Diencephalon (tissue), 1 donor: ENCODE results near the gene ISLR2. TPM values are rescaled to one million over a fixed set of nuclear protein-coding genes. Genes with fewer than 3 reads are reported as not detected.

ENCODE experiments used
- small RNA-seq: library from RNA; depleted of rRNA; stranded (forward); fragments of <200 nt; gene quantifications from one replicate; pipeline ENCODE3, GENCODE V24; 2014
- total RNA-seq: library from RNA; depleted of rRNA; stranded (reverse); fragments of >200 nt; gene quantifications from one replicate; pipeline ENCODE4 v1.2.3, GENCODE V29; 2014

ISLR2 gene, protein sequence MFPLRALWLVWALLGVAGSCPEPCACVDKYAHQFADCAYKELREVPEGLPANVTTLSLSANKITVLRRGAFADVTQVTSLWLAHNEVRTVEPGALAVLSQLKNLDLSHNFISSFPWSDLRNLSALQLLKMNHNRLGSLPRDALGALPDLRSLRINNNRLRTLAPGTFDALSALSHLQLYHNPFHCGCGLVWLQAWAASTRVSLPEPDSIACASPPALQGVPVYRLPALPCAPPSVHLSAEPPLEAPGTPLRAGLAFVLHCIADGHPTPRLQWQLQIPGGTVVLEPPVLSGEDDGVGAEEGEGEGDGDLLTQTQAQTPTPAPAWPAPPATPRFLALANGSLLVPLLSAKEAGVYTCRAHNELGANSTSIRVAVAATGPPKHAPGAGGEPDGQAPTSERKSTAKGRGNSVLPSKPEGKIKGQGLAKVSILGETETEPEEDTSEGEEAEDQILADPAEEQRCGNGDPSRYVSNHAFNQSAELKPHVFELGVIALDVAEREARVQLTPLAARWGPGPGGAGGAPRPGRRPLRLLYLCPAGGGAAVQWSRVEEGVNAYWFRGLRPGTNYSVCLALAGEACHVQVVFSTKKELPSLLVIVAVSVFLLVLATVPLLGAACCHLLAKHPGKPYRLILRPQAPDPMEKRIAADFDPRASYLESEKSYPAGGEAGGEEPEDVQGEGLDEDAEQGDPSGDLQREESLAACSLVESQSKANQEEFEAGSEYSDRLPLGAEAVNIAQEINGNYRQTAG
- total RNA-seq: 60.2 TPM

DNA sequence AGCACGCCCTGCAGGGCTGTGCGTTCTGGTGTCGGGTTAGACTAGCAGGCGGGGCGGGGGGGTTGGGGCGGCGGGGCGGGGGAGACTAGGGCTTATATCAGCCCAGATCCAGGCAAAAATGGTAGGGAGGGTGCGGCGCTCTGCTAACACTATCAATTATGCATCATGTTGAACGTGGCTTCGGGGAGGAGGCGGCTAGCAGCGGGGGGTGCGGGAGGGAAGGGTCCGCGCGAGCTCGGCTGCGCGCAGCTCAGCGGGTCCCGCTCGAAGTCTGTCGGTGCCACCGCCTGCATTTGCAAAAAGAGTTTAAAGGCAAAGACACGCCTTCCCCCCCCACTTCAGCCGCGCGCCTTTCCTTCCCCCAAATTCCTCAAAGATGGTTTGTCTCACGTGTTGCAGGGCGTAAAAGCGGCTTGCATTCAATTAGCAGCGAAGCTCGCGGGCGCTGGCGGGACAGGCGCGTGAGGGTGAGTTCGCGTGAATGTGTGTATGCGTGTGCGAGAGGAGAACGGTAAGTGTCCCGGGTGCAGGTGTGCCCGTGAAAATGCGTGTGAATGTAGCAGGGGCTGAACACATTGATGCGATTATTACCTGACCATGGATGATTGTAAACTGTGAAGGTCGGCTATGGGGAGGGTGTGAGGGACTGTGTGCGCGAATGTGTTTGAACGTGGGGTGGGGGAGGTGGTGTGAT is at the start of gene ISLR2:
ISLR2 (plus strand) TSS at position 432 of the 694 bp plus-strand sequence. CDS start 2,169 bp downstream, outside the sequence.

GRCh38 chr15:74082450-74082849 is 47.9 kb upstream of the ISLR2 start, which contains the start of gene GOLGA6A:
Gene GOLGA6A, minus strand, starts transcription at chr15:74082550. Its CDS starts 41 bp downstream, at chr15:74082509.

DNA sequence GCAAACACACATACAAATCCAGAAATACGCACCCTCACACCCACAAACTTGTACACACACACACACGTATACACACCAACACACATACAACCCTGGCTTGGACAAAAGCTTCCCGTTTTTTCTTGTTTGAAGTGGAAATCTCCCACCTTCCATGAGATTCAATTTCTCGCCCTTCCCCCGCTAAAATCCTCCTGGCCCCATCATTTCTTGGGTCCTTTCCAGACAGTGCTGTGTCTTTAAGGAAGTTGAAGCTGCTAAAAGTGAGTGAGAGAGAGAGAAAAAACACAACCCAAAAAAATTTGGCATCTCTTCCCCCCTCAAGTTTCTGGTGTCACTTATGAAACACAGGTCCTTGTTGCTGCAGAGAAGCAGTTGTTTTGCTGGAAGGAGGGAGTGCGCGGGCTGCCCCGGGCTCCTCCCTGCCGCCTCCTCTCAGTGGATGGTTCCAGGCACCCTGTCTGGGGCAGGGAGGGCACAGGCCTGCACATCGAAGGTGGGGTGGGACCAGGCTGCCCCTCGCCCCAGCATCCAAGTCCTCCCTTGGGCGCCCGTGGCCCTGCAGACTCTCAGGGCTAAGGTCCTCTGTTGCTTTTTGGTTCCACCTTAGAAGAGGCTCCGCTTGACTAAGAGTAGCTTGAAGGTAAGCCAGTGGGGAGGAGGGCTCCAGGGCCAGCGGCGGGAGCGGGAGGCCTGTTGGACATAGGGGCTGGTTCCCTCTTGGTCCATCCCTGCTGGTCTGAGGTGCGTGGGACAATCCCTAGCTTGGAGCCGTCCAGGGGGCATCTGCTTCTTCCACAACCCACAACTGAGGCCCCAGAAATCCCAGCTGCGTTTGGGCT is 43.2 kb downstream of the ISLR2 start, which contains the start of gene ISLR:
ISLR (plus strand) TSS at position 331 of the 839 bp plus-strand sequence. CDS start 1,149 bp downstream, outside the sequence.

Small RNA genes lying within 50 kb of the gene (small RNA-seq; reads per million reads assigned to genes)
- not detected for gene RF00017

Other genes starting within 250 kb of the ISLR2 start
- gene LOXL1, start 204.1 kb upstream of the ISLR2 start, total RNA-seq: 7.4 TPM
- 42.7 TPM for gene STOML1, start 138.3 kb upstream of the ISLR2 start, total RNA-seq
- gene PML, start 135.9 kb upstream of the ISLR2 start, total RNA-seq: 9.0 TPM
- 0.23 TPM for gene GOLGA6A, start 48.0 kb upstream of the ISLR2 start, total RNA-seq
- 14.5 TPM for gene ISLR, start 43.1 kb downstream of the ISLR2 start, total RNA-seq
- 6.7 TPM for gene STRA6, start 72.2 kb downstream of the ISLR2 start, total RNA-seq
- 1.6 TPM for gene CCDC33, start 105.7 kb downstream of the ISLR2 start, total RNA-seq
- 0.23 TPM for gene CYP11A1, start 237.1 kb downstream of the ISLR2 start, total RNA-seq